K562 (cell line): ENCODE measurements around the gene C19orf67. TPM values are rescaled to one million over a fixed set of nuclear protein-coding genes. Genes with fewer than 3 reads are reported as not detected.
"Not testable (repeated sequence)": the region's sequence is repeated elsewhere in the genome, so short reads cannot be mapped to it uniquely, and the experiment has no call there.

ENCODE experiments used
- ATF7 ChIP-seq: fragments of 450-650 bp; IDR thresholded peaks from 2 replicates; pipeline ENCODE4 v1.7.1; 2014; ENCODE audit warnings: mild to moderate bottlenecking, moderate library complexity
- CC2D1A ChIP-seq: fragments of 450-650 bp; IDR thresholded peaks from 2 replicates; pipeline ENCODE4 v1.6.1; 2017; ENCODE audit warnings: mild to moderate bottlenecking
- ETV1 ChIP-seq: fragments of 450-650 bp; conservative IDR thresholded peaks from 2 replicates; pipeline ENCODE4 v1.6.1; 2016; ENCODE audit warnings: missing genetic modification characterization, control low read depth, low read depth, missing compliant biosample characterization
- FOXJ3 ChIP-seq: sonication (generic); formaldehyde crosslinking; IDR thresholded peaks from 2 replicates; pipeline ENCODE4 v1.4.0; 2020; ENCODE audit warnings: mild to moderate bottlenecking, missing genetic modification reagents
- FOXK2 ChIP-seq, 2 experiments: fragments of 450-650 bp; IDR thresholded peaks in 1 of 2; conservative IDR thresholded peaks in 1 of 2; 2 replicates each; pipeline ENCODE4 v1.6.1; 2016; ENCODE audit warnings: low read depth in 2 of 2, mild to moderate bottlenecking in 1 of 2
- HDAC2 ChIP-seq: fragments of 450-650 bp; IDR thresholded peaks from 2 replicates; pipeline ENCODE4 v1.6.1; 2016; ENCODE audit warnings: mild to moderate bottlenecking
- HDGF ChIP-seq: fragments of 450-650 bp; IDR thresholded peaks from 2 replicates; pipeline ENCODE4 v1.6.1; 2016
- L3MBTL2 ChIP-seq: fragments of 450-650 bp; IDR thresholded peaks from 2 replicates; pipeline ENCODE4 v1.6.1; 2016; ENCODE audit warnings: mild to moderate bottlenecking, moderate library complexity
- NRF1 ChIP-seq, 2 experiments: fragments of 450-650 bp; IDR thresholded peaks in 1 of 2; conservative IDR thresholded peaks in 1 of 2; 2 replicates each; pipeline ENCODE4 v1.6.1; 2014; ENCODE audit warnings: mild to moderate bottlenecking in 2 of 2
- ZBTB40 ChIP-seq, 2 experiments: fragments of 450-650 bp in 1 of 2; sonication (generic) in 1 of 2; formaldehyde crosslinking in 1 of 2; IDR thresholded peaks; 2 replicates each; pipeline versions ENCODE4 v1.7.1 to v1.9.0; 2016 to 2022; ENCODE audit warnings: inconsistent platforms in 1 of 2, mild to moderate bottlenecking in 1 of 2, missing genetic modification reagents in 1 of 2
- polyA plus RNA-seq, 8 experiments: library from polyadenylated mRNA; depleted of rRNA in 4 of 8; stranded (reverse) in 5 of 8; unstranded in 3 of 8; fragments of >200 nt; fragmentation: Nextera tagmentation in 2 of 8; fragmentation: Illumina TruSeq in 1 of 8; extraction: Ambion mirVana in 2 of 8; extraction: Trizol in 1 of 8; gene quantifications; 2 replicates each; pipeline versions ENCODE4 v1.2.1 to v1.2.3, GENCODE V29; 2011 to 2014; ENCODE audit warnings: inconsistent platforms in 1 of 8, missing spikeins in 1 of 8
- total RNA-seq, 7 experiments: library from RNA; depleted of rRNA in 6 of 7; stranded (reverse); fragments of >200 nt in 6 of 7; fragmentation: Illumina TruSeq in 2 of 7; extraction: Trizol in 2 of 7; gene quantifications; 2 replicates each; pipeline versions ENCODE4 v1.2.1 to v1.2.3, GENCODE V29; 2011 to 2021; ENCODE audit warnings: low replicate concordance in 1 of 7
- TF ChIP-seq, protein P1 (sequence below), 2 experiments: fragments of 450-650 bp; conservative IDR thresholded peaks; 2 replicates each; pipeline ENCODE4 v1.6.1; 2017; ENCODE audit warnings: mild to moderate bottlenecking in 2 of 2, moderate library complexity in 2 of 2
- TF ChIP-seq, protein P2 (sequence below), 3 experiments: IDR thresholded peaks in 2 of 3; conservative IDR thresholded peaks in 1 of 3; 2 replicates each; pipeline ENCODE4 v1.5.1; 2011 to 2012; ENCODE audit warnings: low read length in 3 of 3, mild to moderate bottlenecking in 3 of 3, control low read depth in 2 of 3, improper control_type of control experiment in 1 of 3, inconsistent platforms in 1 of 3, low read depth in 1 of 3, mixed read lengths in 1 of 3, moderate library complexity in 1 of 3; ENCODE audit not compliant: insufficient read depth in 2 of 3

Gene C19orf67
- total and polyA plus RNA-seq, 9 of the 15 experiments (the other 6 are each of a cell fraction or from before 2014, with no cell fraction given), result 0.29 to 1.8 (median 0.51) TPM; not detected in 3

GRCh38 chr19:14042659-14043608, 42.6 kb downstream of the C19orf67 start (continued):
- TF ChIP-seq ZBTB40 (IDR thresholded peaks at IDR 0.05) (peak; percentile 32; the same call in 1 of the 2 replicates), NRF1 (conservative IDR thresholded peaks at IDR 0.05 in 1 of 2, IDR thresholded peaks at IDR 0.05 in 1 of 2) (0 out of 4 replicates have a peak, but pooled peaks of 1 of the 2 experiments have one; percentile 7), L3MBTL2 (0 out of 2 replicates have a peak, but pooled peaks have one; percentile 23), ETV1 (tag) (peak; percentile 52; the same call in 1 of the 2 replicates), HDGF (peak; percentile 78), FOXK2 (conservative IDR thresholded peaks at IDR 0.05 in 1 of 2, IDR thresholded peaks at IDR 0.05 in 1 of 2; ENCODE audit: low read depth in 2 of 2) (peak; percentile 97 to 98), HDAC2 (peak; percentile 53; the same call in 1 of the 2 replicates), ATF7 (peak; percentile 60; the same call in 1 of the 2 replicates), FOXJ3 (peak; percentile 90), CC2D1A (peak; percentile 32; the same call in 1 of the 2 replicates)
- not testable (repeated sequence) for TF ChIP-seq ZBTB40 (CRISPR knock-in tag; IDR thresholded peaks at IDR 0.05)
- TF ChIP-seq, protein P1, sequence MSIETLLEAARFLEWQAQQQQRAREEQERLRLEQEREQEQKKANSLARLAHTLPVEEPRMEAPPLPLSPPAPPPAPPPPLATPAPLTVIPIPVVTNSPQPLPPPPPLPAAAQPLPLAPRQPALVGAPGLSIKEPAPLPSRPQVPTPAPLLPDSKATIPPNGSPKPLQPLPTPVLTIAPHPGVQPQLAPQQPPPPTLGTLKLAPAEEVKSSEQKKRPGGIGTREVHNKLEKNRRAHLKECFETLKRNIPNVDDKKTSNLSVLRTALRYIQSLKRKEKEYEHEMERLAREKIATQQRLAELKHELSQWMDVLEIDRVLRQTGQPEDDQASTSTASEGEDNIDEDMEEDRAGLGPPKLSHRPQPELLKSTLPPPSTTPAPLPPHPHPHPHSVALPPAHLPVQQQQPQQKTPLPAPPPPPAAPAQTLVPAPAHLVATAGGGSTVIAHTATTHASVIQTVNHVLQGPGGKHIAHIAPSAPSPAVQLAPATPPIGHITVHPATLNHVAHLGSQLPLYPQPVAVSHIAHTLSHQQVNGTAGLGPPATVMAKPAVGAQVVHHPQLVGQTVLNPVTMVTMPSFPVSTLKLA (conservative IDR thresholded peaks at IDR 0.05), result peak in 1 of 2 experiments; percentile 59; a peak in 2 of 4 replicates
- TF ChIP-seq, protein P2, sequence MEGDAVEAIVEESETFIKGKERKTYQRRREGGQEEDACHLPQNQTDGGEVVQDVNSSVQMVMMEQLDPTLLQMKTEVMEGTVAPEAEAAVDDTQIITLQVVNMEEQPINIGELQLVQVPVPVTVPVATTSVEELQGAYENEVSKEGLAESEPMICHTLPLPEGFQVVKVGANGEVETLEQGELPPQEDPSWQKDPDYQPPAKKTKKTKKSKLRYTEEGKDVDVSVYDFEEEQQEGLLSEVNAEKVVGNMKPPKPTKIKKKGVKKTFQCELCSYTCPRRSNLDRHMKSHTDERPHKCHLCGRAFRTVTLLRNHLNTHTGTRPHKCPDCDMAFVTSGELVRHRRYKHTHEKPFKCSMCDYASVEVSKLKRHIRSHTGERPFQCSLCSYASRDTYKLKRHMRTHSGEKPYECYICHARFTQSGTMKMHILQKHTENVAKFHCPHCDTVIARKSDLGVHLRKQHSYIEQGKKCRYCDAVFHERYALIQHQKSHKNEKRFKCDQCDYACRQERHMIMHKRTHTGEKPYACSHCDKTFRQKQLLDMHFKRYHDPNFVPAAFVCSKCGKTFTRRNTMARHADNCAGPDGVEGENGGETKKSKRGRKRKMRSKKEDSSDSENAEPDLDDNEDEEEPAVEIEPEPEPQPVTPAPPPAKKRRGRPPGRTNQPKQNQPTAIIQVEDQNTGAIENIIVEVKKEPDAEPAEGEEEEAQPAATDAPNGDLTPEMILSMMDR (IDR thresholded peaks at IDR 0.05 in 2 of 3, conservative IDR thresholded peaks at IDR 0.05 in 1 of 3; ENCODE audit: insufficient read depth in 2 of 3, low read depth in 1 of 3, low read length in 3 of 3), result peak; percentile 70 to 73 (median 72)
